GM10847 (cell line): ENCODE data around the gene IRAK2.

Source experiments
- POLR2A ChIP-seq: IDR thresholded peaks from 2 replicates; pipeline ENCODE4 v1.6.1; 2011; ENCODE audit not compliant: insufficient read length; ENCODE audit errors: extremely low read depth

The IRAK2 gene

DNA sequence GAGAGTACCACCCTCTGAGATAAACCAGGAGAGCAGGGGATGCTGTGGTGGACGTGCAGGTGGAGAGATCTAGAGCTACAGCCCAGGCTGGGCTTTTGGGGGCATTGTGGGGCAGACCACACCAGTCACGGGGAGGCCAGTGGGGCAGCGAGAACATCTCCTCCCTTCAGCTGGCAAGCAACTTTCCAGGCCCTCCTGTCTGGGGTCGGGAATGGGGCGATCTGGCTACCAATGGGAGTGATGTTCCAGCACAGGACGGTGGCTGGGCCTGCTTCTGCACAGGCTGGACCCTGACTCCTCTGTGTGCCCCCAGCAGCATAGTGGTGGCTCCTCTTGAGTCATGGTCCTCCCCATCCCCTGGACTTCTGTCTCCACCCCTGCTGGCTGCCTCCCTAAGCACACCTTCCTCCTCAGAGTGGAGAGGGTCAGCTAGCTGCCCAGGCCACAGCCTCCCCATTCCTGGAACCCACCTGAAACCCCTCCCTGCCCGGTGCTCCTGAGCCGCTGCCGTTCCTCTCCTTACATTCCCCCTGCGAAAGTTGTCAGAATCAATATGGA is 16.1 kb downstream of the IRAK2 start:
- TF ChIP-seq POLR2A = no peak

DNA sequence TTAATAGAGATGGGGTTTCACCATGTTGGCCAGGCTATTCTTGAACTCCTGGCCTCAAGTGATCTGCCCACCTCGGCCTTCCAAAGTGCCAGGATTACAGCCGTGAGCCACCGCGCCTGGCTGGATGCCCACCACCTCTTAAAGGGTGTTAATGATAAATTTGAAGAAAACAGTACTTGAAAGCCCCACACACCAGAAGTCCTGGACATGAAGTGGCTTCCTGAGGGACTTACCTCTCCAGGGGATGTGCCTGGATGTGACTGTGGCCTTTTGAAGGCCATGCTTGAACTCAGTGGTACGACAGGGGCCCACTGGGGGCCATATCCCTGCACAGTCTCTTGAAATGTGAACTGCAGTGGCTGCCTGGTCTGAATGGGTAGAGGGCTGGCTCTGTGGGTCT is 18.2 kb downstream of the IRAK2 start:
- no peak for TF ChIP-seq POLR2A

DNA sequence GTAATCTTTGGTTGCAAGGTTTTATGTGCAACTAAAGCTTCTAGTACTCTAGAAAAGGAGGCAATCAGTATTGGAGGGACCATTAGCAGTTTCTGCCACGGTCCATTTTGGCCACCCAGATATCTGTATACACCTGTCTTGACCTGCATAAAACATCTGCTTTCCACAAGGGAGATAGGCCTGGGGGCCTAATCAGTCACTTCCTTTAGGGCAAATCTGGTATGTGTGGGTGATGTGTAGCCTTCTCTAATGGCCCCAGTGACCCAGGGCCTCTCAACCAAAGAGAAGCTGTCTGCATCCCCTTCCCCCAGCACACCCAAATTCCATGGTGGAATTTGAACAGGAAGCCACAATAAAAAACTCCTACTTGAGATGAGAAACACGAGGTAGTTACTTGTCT is 19.5 kb downstream of the IRAK2 start:
- no peak for TF ChIP-seq POLR2A

DNA sequence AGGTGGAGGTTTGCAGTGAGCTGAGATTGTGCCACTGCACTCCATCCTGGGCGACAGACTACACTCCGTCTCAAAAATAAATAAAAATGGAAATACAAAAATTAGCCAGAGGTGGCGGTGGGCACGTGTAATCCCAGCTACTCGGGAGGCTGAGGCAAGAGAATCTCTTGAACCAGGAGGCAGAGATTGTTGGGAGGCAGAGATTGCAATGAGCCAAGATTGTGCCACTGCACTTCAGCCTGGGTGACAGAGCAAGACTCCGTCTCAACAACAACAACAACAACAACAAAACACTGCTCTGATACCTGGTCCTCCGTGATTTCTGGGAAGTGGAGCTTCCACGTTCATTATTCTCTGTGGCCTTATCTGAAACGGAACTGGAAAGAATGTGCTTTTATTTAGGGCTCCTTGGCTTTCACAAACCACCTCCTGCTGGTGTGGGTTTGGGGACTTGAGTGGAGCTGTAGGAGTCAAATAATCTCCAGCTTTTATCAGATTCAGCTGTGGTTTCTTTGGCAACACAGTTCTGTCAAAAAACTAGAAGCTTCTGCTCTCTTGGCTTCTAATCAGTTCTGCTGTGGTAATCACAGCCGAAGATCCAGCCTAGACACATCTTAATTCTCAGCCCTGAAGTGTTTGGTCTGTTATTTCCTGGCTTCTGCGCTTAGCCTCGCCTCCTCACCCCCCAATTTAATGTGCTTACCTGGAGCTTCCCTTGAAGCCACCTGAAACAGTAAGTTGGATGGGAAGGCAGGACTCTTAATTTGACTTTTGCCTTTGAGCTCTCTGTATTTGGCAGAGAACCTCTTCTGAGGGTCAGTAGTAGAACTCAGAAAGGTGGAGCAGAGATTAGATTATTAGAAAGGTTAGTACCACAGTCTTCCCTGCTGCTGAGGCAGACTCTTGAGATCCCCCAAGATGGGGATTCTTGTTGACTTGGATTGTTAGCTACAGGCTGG is 21.4 kb downstream of the IRAK2 start:
- no peak for TF ChIP-seq POLR2A

DNA sequence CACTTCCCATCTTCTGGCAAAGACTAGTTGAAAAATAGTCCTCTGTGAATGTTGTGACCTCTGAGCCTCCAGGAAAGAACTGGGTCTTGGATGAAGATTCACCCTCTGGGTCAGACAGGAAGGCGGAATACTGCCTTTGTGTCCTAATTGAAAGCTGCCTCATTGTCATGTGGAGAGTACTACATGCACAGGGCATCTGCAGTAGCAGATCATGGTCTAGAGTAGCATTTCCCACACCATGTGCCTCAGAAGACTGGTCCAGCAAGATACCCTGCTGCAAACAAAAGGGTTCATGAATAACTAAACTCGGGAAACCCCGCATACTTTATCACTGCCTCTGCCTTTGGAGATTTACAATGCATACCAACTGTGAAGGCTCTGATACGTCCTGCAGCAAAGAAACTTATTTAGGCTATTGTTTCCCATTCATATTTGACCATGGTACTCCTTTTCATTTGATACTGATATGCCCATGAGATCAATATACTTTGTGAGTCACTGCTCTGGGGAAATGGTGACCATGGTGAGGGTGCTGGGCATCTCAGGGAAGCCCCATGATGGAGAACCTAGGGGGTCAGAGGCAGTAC is 22.7 kb downstream of the IRAK2 start:
- no peak for TF ChIP-seq POLR2A

DNA sequence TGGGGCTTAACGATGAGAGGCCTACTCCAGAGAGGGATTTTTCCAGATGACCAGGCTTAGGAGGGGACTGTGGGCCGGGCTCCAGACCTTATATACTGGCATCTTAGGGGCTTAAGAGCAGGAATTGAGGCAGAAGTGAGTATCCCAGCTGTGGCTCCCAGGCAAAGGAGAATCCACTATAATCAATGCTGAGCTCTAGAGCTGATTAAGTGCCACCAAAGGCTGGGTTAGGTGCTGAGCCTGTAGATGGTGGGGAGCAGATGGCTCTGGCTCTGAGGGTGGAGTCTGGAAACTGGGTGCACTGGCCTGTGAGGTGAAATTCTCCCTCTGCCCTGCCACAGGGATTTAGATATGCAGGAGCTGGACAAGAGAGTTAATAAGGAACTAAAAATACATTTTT is 23.2 kb downstream of the IRAK2 start:
- no peak for TF ChIP-seq POLR2A

DNA sequence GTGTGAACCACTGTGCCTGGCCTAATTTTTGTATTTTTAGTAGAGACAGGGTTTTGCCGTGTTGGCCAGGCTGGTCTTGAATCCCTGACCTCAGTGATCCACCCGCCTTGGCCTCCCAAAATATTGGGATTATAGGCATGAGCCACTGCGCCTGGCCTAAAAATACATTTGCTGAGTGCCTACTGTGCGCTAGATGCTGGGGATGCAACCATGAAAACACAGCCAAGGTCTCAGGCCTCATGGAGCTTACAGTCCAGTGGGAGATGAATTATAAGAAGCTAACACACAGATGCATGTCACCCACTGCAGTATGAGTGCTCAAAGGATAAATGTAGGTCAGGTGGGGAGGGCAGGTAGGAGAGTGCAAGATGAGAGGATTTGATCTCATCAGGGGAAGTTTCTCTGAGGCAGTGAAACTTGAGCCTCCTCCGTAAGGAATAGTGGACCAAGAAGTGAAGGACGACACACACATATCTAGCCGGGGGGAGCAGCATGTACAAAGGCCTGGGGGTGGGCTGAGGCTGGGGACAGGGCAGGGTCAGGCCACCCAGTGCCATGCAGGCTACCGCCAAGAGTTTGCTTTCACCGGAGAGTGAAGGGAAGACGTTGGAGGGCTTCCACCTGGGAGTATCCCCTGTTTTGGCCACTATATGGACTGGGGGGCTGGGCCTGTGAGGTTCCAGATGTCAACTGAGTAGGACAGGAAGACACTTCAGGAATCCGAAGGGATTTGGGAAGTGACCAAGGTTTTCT is 24.3 kb downstream of the IRAK2 start:
- no peak for TF ChIP-seq POLR2A

DNA sequence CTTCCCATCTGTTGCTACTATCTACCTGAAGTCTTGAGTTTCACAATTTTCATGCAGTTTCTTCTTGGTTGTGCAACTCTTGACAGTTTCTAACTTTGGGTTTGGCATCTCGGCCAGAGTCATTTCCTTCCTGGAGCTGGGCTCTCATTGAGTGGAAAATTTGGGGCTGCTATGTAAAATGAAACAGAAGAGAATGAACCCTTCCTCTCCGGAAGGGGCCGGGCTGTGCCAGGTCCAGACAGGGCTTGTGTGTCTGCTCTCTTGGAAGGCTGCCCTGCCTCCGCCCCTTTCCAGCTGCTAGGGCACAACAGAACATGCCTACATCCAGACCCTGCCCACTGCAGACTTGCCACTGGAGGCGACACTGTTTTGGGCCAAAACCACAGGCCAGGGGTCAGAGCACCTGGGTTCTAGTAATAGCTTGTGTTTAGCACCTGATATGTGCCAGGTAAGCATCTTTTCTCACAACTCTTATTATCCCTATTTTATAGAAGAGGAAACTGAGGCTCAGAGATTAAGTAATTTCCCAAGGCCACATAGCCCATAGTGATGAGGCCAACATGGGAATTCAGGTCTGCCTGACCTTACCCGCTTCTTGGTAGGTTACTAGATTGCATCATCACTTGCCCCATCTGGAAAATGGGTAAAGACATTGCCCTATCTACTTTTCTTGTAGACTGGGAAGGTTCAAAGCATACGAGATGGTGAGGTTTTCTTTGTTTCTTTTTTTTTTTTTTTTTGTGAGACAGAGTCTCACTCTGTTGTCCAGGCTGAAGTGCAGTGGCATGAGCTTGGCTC is 25.0 kb downstream of the IRAK2 start:
- TF ChIP-seq POLR2A = no peak

GRCh38 chr3:10192953-10193691 is 28.4 kb downstream of the IRAK2 start:
- TF ChIP-seq POLR2A = no peak

GRCh38 chr3:10193692-10194327 is 29.1 kb downstream of the IRAK2 start:
- no peak for TF ChIP-seq POLR2A

DNA sequence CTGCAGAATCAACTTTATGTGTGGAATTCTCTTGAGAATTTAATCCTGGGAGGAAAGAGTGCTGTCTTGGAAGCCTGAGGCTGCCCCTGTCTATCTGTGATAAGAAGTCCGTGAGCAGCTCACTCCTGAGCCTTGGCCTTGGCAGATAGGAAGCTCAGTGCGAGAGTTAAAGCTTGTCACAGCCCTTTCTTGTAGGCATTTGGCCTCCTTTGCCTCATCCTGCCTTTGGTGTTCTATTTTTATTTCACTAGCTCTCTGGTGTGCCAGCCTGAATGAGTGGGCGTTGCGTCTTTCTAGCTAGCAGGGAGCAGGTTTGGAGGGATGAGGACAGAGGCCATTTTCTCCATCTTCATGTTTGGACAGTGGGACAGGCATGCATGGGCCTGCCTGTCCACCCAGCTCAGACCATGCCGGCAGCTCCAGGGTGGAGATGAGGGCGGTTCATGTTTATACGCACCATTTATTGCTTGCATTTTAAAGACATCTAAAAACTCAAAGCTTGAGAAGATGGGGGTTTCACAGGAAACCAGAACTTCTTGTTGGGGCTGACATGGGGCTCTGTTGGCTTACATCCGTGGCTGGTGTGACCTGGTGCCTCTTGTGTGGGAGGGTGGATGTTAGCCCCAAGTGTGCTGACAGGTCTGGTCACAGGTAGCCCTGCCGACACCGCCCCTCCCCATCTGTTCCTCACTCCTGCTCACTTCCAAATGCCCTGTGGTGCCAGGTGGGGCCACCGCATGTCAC is 29.8 kb downstream of the IRAK2 start:
- no peak for TF ChIP-seq POLR2A

- TF ChIP-seq POLR2A = no peak
These were observed 30.8 kb downstream of the IRAK2 start for GRCh38 chr3:10195366-10196089.
